HG02571 (cell line): Measurements from ENCODE around the gene GIT2.
"Not testable (repeated sequence)": the region's sequence is repeated elsewhere in the genome, so short reads cannot be mapped to it uniquely, and the experiment has no call there.

Source experiments
- ATAC-seq: cut with Tn5 transposase; IDR thresholded peaks from one replicate; pipeline ENCODE4 v1.9.1; 2021; ENCODE audit warnings: mild to moderate bottlenecking, moderate library complexity; ENCODE audit not compliant: unreplicated experiment

The GIT2 gene

GRCh38 chr12:109947521-109947920 is 48.6 kb downstream of the GIT2 start:
- ATAC-seq: no peak

GRCh38 chr12:109946913-109947312 is 49.3 kb downstream of the GIT2 start:
- ATAC-seq: no peak

GRCh38 chr12:109946505-109946904 is 49.7 kb downstream of the GIT2 start:
- no peak for ATAC-seq

- no peak for ATAC-seq
Measured at GRCh38 chr12:109944561-109945359, 51.4 kb downstream of the GIT2 start.

- ATAC-seq: no peak
Measured at GRCh38 chr12:109943811-109944210, 52.4 kb downstream of the GIT2 start.

- ATAC-seq: no peak
Measured at GRCh38 chr12:109940339-109940923, 55.7 kb downstream of the GIT2 start.

- ATAC-seq: no peak
Measured at GRCh38 chr12:109939504-109939903, 56.7 kb downstream of the GIT2 start.

- ATAC-seq: no peak
Measured at GRCh38 chr12:109938947-109939346, 57.2 kb downstream of the GIT2 start.

GRCh38 chr12:109937371-109937770 is 58.8 kb downstream of the GIT2 start:
- ATAC-seq: no peak

- ATAC-seq: no peak
Measured at GRCh38 chr12:109934026-109934425, 62.1 kb downstream of the GIT2 start.

GRCh38 chr12:109932878-109933503 is 63.2 kb downstream of the GIT2 start:
- no peak for ATAC-seq

GRCh38 chr12:109931143-109931542 is 65.0 kb downstream of the GIT2 start:
- no peak for ATAC-seq

- no peak for ATAC-seq
Measured at GRCh38 chr12:109930028-109930800, 66.0 kb downstream of the GIT2 start.

- not testable (repeated sequence) for ATAC-seq
Measured at GRCh38 chr12:109929326-109929725, 66.8 kb downstream of the GIT2 start.

- ATAC-seq: no peak
Measured at GRCh38 chr12:109928058-109928656, 68.0 kb downstream of the GIT2 start.

GRCh38 chr12:109927622-109928021 is 68.5 kb downstream of the GIT2 start:
- no peak for ATAC-seq

GRCh38 chr12:109926488-109927210 is 69.5 kb downstream of the GIT2 start:
- ATAC-seq: no peak

GRCh38 chr12:109926016-109926415 is 70.2 kb downstream of the GIT2 start:
- ATAC-seq: no peak

GRCh38 chr12:109925185-109925840 is 70.9 kb downstream of the GIT2 start:
- no peak for ATAC-seq
